HG03342 (cell line): ENCODE results near the gene FKBP11.

Experiments
- ATAC-seq: cut with Tn5 transposase; IDR thresholded peaks from one replicate; pipeline ENCODE4 v1.9.1; 2021; ENCODE audit warnings: mild to moderate bottlenecking, moderate library complexity; ENCODE audit not compliant: unreplicated experiment

FKBP11 gene

GRCh38 chr12:48956279-48957140, 31.2 kb upstream of the FKBP11 start:
- peak; percentile 24 for ATAC-seq

- no peak for ATAC-seq
Measured at GRCh38 chr12:48954841-48955501, 29.7 kb upstream of the FKBP11 start.

- ATAC-seq = no peak
Measured at GRCh38 chr12:48954061-48954460, 28.8 kb upstream of the FKBP11 start.

- ATAC-seq = no peak
Measured at GRCh38 chr12:48952691-48953090, 27.4 kb upstream of the FKBP11 start.

GRCh38 chr12:48947727-48948126, 22.4 kb upstream of the FKBP11 start:
- no peak for ATAC-seq

- no peak for ATAC-seq
Measured at GRCh38 chr12:48946943-48947342, 21.7 kb upstream of the FKBP11 start.

- ATAC-seq = no peak
Measured at GRCh38 chr12:48946205-48946604, 20.9 kb upstream of the FKBP11 start.

GRCh38 chr12:48943221-48943620, 17.9 kb upstream of the FKBP11 start:
- no peak for ATAC-seq

GRCh38 chr12:48940181-48940580, 14.9 kb upstream of the FKBP11 start:
- ATAC-seq = no peak

GRCh38 chr12:48938805-48939204, 13.5 kb upstream of the FKBP11 start:
- no peak for ATAC-seq

GRCh38 chr12:48937170-48937569, 11.9 kb upstream of the FKBP11 start:
- no peak for ATAC-seq

- ATAC-seq = no peak
Measured at GRCh38 chr12:48936379-48936979, 11.2 kb upstream of the FKBP11 start.

GRCh38 chr12:48934312-48934706, 9.0 kb upstream of the FKBP11 start:
- ATAC-seq = no peak

GRCh38 chr12:48933664-48934311, 8.5 kb upstream of the FKBP11 start:
- no peak for ATAC-seq

GRCh38 chr12:48932878-48933277, 7.6 kb upstream of the FKBP11 start:
- ATAC-seq = no peak

- ATAC-seq = no peak
Measured at GRCh38 chr12:48930475-48930874, 5.2 kb upstream of the FKBP11 start.

- no peak for ATAC-seq
Measured at GRCh38 chr12:48929551-48929950, 4.3 kb upstream of the FKBP11 start.

- no peak for ATAC-seq
Measured at GRCh38 chr12:48927261-48927660, 2.0 kb upstream of the FKBP11 start.

GRCh38 chr12:48924617-48925303, 532 bp downstream of the FKBP11 start:
- ATAC-seq = peak; percentile 82

GRCh38 chr12:48923117-48923516, 2.2 kb downstream of the FKBP11 start:
- no peak for ATAC-seq
